NOMO-1 (cell line): Measurements from ENCODE around the gene ZDHHC11.
"Not testable (repeated sequence)": the region's sequence is repeated elsewhere in the genome, so short reads cannot be mapped to it uniquely, and the experiment has no call there.

Experiments
- DNase-seq, 2 experiments: peaks; one replicate each; lab custom pipeline; 2025; ENCODE audit not compliant: unreplicated experiment in 2 of 2; lab: John Stamatoyannopoulos, UW

ZDHHC11 gene

DNA sequence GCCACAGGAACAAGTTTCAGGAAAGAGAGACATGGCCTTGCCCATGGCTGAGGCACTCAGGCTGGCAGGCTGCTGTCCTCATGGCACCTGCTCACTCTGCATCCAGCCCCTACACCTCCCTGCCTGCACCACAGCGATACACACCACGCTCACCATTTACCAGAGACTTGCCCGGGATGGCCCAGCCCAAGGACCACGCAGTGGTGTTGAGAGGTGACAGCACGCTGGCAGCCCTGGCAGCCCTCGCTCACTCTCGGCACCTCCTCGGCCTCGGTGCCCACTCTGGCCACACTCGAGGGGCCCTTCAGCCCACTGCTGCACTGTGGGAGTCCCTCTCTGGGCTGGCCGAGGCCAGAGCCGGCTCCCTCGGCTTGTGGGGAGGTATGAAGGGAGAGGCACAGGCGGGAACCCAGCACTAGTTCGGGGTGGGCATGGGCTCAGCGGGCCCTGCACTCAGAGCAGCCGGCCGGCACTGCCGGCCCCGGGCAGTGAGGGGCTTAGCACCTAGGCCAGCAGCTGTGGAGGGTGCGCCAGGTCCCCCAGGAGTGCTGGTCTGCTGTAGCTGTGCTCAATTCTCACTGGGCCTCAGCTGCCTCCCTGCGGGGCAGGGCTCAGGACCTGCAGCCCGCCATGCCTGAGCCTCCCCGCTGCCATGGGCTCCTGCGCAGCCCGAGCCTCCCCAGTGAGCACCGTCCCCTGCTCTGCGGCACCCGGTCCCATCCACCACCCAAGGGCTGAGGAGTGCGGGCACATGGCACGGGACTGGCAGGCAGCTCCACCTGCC lies 86.6 kb downstream of the ZDHHC11 start:
- no peak for DNase-seq

DNA sequence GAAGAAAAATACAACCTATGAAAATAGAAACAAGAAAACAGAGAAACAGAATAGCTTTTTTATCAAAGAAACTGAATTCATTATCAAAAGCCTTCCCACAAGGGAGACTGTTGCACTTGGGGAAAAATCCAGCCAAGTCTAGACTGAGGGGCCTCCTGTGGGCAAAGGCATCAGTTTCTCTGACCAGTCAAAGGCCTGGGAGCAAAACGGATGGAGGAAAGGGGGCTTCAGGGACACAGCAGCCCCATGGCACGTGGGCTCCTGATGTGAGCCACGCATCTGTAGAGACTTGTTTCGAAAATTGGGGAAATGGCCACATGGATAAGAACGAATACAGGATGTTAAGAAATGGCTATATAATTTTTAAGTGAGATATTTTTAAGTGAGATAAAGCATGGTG lies 87.4 kb downstream of the ZDHHC11 start:
- no peak for DNase-seq

GRCh38 chr5:762996-763395 lies 87.8 kb downstream of the ZDHHC11 start:
- DNase-seq, result not testable (repeated sequence)

DNA sequence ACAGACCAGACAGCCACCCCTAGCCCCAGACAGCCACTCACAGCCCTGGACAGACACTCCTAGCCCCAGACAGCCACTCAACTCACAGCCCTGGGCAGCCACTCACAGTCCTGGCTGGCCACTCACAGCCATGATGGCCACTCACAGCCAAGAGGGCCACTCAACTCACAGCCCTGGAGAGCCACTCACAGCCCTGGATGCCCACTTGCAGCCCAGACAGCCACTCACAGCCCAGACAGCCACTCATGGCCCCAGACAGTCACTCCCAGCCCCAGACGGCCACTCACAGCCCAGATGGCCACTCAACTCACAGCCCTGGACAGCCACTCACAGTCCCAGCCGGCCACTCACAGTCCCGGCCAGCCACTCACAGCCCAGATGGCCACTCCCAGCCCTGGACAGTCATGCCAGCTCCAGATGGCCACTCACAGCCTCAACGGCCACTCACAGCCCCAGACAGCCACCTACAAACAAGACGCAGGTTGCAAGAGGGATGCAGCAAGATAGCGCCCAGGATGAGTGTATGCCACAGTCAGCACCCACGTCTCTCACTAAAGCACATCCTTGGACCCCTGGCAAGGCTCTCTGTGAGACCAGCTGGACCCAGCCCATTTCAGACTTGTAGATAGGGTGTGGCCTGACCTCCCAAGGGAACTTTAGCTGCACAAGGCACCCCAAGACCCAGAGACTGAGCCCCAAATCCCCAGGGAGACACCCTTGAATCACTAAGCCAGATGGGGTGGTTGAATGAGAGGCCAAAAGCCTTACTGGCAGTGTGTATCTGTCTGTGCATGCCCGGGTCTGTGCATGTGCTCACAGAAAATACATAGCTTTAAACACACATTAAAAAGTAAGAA lies 88.7 kb downstream of the ZDHHC11 start:
- DNase-seq, result no peak

- DNase-seq, result no peak
Observed at GRCh38 chr5:761059-761771, 89.6 kb downstream of the ZDHHC11 start.

DNA sequence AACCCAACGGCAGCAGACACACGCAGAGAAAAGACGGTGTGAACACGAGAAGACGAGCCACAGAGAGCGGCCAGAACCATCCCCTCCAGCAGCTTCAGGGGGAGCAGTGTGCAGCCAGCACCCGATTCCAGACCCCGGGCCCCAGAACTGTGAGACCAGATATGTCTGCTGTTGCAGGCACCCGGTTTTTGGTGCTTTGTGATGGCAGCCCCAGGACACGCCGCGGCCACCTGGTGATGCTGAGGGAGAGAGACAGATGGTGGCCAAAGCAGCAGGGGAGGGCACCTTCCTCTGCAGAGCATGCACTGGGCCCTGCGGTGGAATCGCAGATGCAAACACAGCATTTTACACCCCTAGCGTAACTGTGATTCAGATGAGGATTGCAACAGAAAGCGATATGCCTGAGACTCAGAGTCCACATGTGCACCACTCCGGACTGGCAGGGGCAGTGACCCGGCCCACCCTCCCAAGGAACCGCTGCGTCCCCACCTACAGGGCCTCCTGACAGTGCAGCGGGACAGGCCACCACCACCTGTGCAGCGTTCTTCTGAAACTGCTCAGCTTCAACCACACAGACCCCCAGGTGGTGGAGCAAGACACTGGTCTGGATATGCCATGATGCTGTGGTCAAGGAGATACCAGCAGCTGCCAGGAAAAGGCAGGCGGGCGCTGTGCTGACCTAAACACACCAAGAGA lies 90.3 kb downstream of the ZDHHC11 start:
- DNase-seq, result no peak

GRCh38 chr5:759781-760362 lies 90.9 kb downstream of the ZDHHC11 start:
- DNase-seq, result no peak

- no peak for DNase-seq
Observed at GRCh38 chr5:759111-759751, 91.6 kb downstream of the ZDHHC11 start.

DNA sequence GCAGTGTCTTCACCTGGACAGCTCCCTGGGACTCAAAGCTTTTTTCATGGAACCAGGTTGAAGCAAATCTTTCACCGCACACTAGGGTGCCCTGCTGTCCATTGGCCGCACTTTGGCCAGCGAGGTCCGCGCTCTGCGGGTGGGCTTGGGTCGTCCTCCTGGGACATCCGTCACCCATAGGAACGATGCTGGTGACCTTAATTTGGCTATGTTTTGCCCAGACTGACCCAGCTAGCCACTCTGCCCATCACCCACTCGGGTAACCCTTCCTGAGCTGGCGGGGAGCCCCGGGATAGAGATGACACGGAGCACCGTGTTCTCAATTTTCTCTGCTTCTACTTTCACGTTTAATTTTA lies 92.1 kb downstream of the ZDHHC11 start:
- DNase-seq, result no peak

GRCh38 chr5:757931-758697 lies 92.7 kb downstream of the ZDHHC11 start:
- no peak for DNase-seq

GRCh38 chr5:757346-757930 lies 93.3 kb downstream of the ZDHHC11 start:
- no peak for DNase-seq

DNA sequence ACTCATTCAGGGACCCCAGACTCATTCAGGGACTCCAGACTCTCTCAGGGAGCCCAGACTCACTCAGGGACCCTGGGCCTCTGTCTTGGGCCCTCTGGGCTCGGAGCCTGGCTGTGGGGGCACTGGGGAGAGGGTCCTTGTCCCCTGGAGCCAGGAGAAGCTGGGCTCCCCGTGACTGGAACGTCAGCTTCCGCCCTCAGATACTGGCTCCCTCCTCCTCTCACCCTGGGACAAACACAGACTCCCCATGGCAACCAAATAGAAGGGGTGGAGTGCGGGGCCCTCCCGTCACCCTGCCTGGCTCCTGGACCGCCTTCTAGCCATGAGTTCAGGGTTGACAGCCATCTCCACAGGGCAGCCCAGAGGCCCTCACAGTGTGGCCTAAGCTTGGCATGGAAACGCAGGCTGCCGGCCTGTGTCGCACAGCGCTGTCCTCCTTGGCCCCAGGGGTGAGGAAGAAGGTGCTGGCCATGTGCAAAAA lies 93.9 kb downstream of the ZDHHC11 start:
- no peak for DNase-seq

GRCh38 chr5:756171-756570 lies 94.6 kb downstream of the ZDHHC11 start:
- DNase-seq, result no peak

GRCh38 chr5:754143-754632 lies 96.6 kb downstream of the ZDHHC11 start:
- not testable (repeated sequence) for DNase-seq

DNA sequence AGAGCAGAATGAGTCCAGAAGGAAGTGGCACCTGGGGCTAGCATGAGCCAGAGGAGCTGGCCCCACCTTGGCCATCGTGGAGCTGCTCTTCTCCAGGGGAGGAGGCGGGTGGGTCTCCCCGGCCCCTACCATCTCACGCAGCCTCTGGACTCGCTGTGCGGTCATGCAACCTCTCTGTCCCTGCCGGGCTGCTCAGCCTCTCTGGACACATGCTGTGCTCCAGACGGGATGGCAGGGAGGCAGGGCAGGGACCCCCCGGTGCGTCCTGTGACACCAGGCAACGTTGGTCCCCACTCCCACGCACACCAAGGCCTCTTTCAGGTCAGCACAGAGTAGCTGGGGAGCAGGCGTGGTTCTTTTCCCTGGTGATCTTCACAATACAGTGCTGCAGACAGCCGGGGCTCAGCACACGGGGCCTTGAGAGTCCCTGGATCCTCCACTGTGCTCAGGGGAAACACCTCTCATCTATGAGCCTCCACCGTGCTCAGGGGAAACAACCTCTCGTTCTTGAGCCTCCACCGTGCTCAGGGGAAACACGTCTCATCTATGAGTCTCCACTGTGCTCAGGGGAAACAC lies 97.1 kb downstream of the ZDHHC11 start:
- DNase-seq, result not testable (repeated sequence)

DNA sequence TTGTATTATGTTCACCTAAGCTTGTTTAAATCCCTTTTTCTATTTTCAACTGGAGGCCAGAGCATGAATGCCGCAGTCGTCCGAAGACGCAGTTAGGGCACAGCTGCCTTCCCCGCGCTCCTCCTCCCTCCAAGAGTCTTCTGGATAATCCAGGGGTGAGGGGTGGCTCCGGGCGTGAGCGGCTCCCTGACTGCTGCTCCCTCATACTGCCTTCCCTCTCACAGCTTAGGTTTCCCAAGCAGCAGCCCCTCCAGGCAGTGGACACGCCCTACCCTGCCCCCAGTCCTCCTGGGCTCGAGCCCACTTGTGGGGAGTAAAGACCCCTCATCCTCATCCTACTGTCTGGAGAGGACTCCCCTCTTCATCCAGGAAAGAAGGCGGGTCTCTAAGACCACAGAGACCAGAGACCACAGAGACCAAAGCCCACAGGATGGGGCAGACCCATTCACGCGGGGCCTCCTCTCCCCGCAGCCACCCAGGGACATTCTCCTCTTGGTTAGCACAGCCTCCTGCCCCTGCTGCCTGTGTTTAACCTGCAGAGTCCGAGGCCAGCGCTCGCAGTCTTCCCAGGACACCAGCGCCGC lies 98.2 kb downstream of the ZDHHC11 start:
- DNase-seq, result not testable (repeated sequence)

DNA sequence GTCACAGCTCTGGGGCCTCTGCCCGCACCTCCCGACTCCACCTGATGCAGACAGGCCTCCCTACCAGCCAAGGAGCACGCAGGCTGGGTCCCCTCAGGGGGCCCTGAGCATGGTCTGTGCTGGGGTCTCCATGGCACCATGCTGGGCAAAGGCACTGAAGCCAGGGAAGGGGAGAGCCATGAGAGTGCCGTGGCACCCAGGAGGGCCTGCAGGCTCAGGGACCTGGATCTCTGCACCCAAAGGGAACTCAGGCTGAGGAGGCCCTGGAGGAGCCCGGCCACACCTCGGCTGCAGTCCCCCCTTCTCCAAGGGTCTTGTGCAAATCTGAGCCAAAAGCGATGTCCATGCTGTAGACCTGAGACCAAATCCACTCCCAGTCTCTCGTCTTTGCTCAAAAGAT lies 98.8 kb downstream of the ZDHHC11 start:
- DNase-seq, result not testable (repeated sequence)

DNA sequence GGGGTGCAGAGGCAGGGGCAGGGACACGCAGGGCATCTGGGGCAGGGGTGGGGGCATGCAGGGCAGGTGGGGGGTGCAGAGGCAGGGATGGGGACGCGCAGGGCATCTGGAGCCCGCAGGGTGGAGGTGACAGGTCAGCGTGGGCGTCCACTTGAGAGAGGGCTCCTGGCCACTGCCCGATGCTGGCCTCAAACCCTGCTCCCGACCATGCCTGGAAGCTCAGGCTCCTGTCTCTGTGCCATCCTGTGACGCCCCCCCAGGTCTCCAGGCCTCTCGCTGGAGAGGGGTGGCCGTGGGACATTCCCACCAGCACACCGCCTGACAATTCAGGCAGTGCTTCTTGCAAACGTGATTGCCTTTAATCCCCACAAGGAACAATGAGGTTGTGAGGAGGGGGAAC lies 99.3 kb downstream of the ZDHHC11 start:
- DNase-seq, result no peak
